ENCODE data around the gene HS6ST2.

Gene HS6ST2

DNA sequence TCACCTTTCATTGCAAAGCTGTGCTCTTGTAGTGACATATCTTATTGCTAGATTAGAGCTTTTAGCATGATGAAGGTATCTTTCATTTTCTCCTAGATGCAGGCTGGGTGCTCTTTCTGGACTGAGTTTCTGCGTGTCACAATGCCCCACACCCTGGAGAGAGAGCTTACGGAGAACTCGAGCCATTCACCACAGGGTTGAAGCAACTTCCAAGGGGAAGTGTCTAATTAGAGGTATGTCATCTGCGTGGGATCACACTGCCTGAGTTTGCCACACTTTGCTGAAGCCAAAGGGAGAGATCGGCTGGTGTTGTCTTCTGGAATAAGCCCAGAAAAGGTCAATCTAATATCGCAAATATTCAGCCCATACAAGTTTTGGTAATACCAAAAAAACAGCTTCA lies 290.3 kb downstream of the HS6ST2 start:
- no peak for DNase-seq (ENCODE audit: low spot score)
- no peak for ATAC-seq (ENCODE audit: low read depth)
- no peak overlapping the region for H3K4me3 ChIP-seq (ENCODE audit: severe bottlenecking)
- TF ChIP-seq, protein P1, sequence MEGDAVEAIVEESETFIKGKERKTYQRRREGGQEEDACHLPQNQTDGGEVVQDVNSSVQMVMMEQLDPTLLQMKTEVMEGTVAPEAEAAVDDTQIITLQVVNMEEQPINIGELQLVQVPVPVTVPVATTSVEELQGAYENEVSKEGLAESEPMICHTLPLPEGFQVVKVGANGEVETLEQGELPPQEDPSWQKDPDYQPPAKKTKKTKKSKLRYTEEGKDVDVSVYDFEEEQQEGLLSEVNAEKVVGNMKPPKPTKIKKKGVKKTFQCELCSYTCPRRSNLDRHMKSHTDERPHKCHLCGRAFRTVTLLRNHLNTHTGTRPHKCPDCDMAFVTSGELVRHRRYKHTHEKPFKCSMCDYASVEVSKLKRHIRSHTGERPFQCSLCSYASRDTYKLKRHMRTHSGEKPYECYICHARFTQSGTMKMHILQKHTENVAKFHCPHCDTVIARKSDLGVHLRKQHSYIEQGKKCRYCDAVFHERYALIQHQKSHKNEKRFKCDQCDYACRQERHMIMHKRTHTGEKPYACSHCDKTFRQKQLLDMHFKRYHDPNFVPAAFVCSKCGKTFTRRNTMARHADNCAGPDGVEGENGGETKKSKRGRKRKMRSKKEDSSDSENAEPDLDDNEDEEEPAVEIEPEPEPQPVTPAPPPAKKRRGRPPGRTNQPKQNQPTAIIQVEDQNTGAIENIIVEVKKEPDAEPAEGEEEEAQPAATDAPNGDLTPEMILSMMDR (IDR thresholded peaks at IDR 0.05; ENCODE audit: poor library complexity, severe bottlenecking), result no peak
- no peaks in the 10 kb centered on the region for H3K9me3 ChIP-seq (ENCODE audit: severe bottlenecking)
- no peaks in the 10 kb centered on the region for H3K36me3 ChIP-seq (ENCODE audit: low read depth)
- no peak overlapping the region for H3K27ac ChIP-seq (ENCODE audit: poor library complexity, severe bottlenecking)
- H3K27me3 ChIP-seq (ENCODE audit: insufficient read depth, poor library complexity, severe bottlenecking), result no peaks in the 10 kb centered on the region
- H3K4me1 ChIP-seq (ENCODE audit: insufficient read depth, poor library complexity, severe bottlenecking), result no peaks in the 10 kb centered on the region

DNA sequence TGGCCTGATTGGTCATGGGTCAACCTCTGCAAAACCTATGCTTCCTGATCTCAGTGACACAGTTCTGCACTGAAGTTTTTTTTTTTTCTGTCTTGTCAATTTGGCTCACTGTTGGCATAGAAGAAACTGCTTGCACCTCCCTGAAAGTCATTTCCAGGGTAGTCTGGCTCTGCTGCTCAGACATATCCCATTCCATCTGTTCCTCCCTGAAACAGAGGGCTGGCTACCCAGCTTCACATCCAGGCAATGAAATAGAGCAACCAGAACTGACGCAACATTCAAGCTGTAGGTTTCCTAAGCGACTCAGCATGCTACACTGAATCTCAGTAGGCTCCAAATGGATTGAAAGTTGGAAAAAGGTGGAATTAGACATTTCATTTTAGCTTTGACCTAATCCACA lies 292.8 kb downstream of the HS6ST2 start:
- ATAC-seq (ENCODE audit: low read depth) (no peak), DNase-seq (ENCODE audit: low spot score) (no peak)

DNA sequence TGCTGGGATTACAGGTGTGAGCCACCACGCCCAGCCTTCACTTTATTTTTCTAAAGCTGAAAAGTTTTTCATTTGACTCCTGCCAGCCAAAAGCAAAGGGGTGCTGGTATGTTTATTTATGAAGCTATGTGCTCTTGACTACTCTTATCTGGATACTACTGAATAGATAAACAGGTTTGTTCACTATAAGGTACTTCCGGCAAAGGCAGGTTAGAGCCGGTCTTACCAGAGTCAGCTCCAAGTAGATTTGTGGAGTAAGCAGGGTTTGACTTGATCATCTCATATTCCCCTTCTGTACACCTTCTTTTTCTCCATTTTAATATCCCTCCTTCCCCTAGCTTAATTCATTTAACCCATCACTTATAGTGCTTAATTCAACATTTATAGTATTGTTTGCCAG lies 294.2 kb downstream of the HS6ST2 start:
- ATAC-seq (ENCODE audit: low read depth) (no peak), DNase-seq (ENCODE audit: low spot score) (no peak)
- TF ChIP-seq, protein P1 (IDR thresholded peaks at IDR 0.05; ENCODE audit: poor library complexity, severe bottlenecking), result no peak

More for the DNA sequence above, 292.8 kb downstream of the HS6ST2 start:
- no peaks in the 10 kb centered on the region for H3K27me3 ChIP-seq (ENCODE audit: insufficient read depth, poor library complexity, severe bottlenecking)
- H3K36me3 ChIP-seq (ENCODE audit: low read depth), result no peaks in the 10 kb centered on the region
- H3K27ac ChIP-seq (ENCODE audit: poor library complexity, severe bottlenecking), result no peak overlapping the region
- TF ChIP-seq, protein P1 (IDR thresholded peaks at IDR 0.05; ENCODE audit: poor library complexity, severe bottlenecking), result no peak
- H3K4me1 ChIP-seq (ENCODE audit: insufficient read depth, poor library complexity, severe bottlenecking), result no peaks in the 10 kb centered on the region
- H3K4me3 ChIP-seq (ENCODE audit: severe bottlenecking), result no peak overlapping the region
- H3K9me3 ChIP-seq (ENCODE audit: severe bottlenecking), result no peaks in the 10 kb centered on the region

DNA sequence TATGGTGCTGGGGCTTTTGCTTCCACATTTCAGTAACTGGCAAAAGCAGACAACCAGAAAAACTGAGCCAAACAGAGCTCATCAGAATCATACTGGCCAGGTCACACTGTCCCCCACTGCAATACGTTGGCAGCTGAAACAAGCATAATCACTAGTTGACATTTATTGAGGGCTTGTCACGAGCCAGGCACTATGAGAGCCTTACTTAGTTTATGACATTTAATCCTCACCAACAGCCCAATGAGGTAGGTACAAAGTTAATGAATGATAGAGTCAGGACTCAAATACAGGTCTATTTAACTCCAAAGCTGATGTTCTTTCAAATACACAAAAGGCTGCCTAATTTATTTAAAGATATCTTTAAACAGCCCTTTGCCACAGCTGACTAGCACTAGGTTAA lies 295.6 kb downstream of the HS6ST2 start:
- no peak overlapping the region for H3K4me3 ChIP-seq (ENCODE audit: severe bottlenecking)
- H3K36me3 ChIP-seq (ENCODE audit: low read depth), result no peaks in the 10 kb centered on the region
- ATAC-seq (ENCODE audit: low read depth) (no peak), DNase-seq (ENCODE audit: low spot score) (no peak)
- H3K27ac ChIP-seq (ENCODE audit: poor library complexity, severe bottlenecking), result no peak overlapping the region
- H3K9me3 ChIP-seq (ENCODE audit: severe bottlenecking), result no peaks in the 10 kb centered on the region
- TF ChIP-seq, protein P1 (IDR thresholded peaks at IDR 0.05; ENCODE audit: poor library complexity, severe bottlenecking), result no peak
- no peaks in the 10 kb centered on the region for H3K27me3 ChIP-seq (ENCODE audit: insufficient read depth, poor library complexity, severe bottlenecking)
- H3K4me1 ChIP-seq (ENCODE audit: insufficient read depth, poor library complexity, severe bottlenecking), result no peaks in the 10 kb centered on the region

More for the DNA sequence above, 294.2 kb downstream of the HS6ST2 start:
- Histone ChIP-seq H3K27me3 (ENCODE audit: insufficient read depth, poor library complexity, severe bottlenecking) (no peaks in the 10 kb centered on the region), H3K4me1 (ENCODE audit: insufficient read depth, poor library complexity, severe bottlenecking) (no peaks in the 10 kb centered on the region), H3K9me3 (ENCODE audit: severe bottlenecking) (no peaks in the 10 kb centered on the region), H3K36me3 (ENCODE audit: low read depth) (no peaks in the 10 kb centered on the region), H3K4me3 (ENCODE audit: severe bottlenecking) (no peak overlapping the region), H3K27ac (ENCODE audit: poor library complexity, severe bottlenecking) (no peak overlapping the region)

DNA sequence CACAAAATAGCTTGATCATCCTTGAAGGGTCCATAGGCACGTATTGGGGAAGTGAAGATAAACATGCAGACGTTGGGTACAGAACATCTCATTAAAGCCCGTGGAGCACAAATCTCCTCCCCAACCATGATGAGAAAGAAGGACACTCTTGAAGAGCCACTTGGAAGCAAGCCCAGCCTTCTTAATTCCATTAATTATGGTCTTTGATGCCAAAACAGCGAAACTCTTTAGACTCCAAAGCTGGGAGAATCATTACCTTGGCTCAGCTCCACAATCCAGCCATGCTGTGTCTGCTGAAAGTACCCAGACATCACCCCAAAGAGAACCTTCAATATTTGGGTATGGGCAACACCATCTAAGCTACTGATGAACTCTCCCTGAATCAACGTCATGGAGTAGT lies 300.6 kb downstream of the HS6ST2 start:
- no peaks in the 10 kb centered on the region for H3K27me3 ChIP-seq (ENCODE audit: insufficient read depth, poor library complexity, severe bottlenecking)
- H3K4me3 ChIP-seq (ENCODE audit: severe bottlenecking), result no peak overlapping the region
- TF ChIP-seq, protein P1 (IDR thresholded peaks at IDR 0.05; ENCODE audit: poor library complexity, severe bottlenecking), result no peak

More for the DNA sequence above, 300.6 kb downstream of the HS6ST2 start:
- no peak overlapping the region for H3K27ac ChIP-seq (ENCODE audit: poor library complexity, severe bottlenecking)
- no peaks in the 10 kb centered on the region for H3K4me1 ChIP-seq (ENCODE audit: insufficient read depth, poor library complexity, severe bottlenecking)
- no peak for DNase-seq (ENCODE audit: low spot score)
- ATAC-seq (ENCODE audit: low read depth), result no peak
- no peaks in the 10 kb centered on the region for H3K9me3 ChIP-seq (ENCODE audit: severe bottlenecking)
- H3K36me3 ChIP-seq (ENCODE audit: low read depth), result no peaks in the 10 kb centered on the region

All from RWPE2 (cell line).